GM23248 (cell line): Measurements from ENCODE around the gene MAGI3.

ENCODE experiments used
- EZH2 ChIP-seq: fragments of 200-600 bp; sonication (generic); IDR thresholded peaks from 2 replicates; pipeline ENCODE4 v1.6.1; 2018; ENCODE audit warnings: antibody characterized with exemption, mild to moderate bottlenecking; ENCODE audit not compliant: insufficient read depth, poor library complexity, severe bottlenecking
- EZH2phosphoT487 ChIP-seq: fragments of 200-600 bp; sonication (generic); IDR thresholded peaks from 2 replicates; pipeline ENCODE4 v1.6.1; 2018; ENCODE audit warnings: antibody characterized with exemption, moderate library complexity, mild to moderate bottlenecking, low read depth; ENCODE audit not compliant: insufficient read depth

DNA sequence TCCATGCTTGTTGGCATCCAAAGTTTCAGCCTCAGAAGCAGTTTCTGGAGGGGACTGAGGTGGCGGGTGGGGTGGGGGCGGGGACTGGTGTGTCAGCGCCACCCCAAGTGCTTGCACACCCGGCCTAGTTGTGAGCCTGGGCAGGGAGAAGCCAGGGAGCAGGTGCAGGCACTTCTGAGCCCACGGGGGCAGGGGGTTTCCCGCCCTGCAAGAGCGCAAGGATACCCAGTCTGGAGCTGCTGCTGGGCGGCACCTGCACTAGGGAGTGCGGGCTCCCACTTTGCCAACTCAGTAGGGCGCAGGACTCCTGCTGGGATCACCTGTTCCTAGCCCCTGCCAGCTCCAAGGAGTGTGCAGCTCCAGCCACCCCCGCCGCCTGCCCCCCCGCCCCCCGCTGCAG lies 33.5 kb downstream of the MAGI3 start:
- TF ChIP-seq EZH2phosphoT487 (no peak), EZH2 (no peak)
